HCT116 (cell line): ENCODE results near the gene SLC51A. TPM values are rescaled to one million over a fixed set of nuclear protein-coding genes. Genes with fewer than 3 reads are reported as not detected.
"Not testable (repeated sequence)": the region's sequence is repeated elsewhere in the genome, so short reads cannot be mapped to it uniquely, and the experiment has no call there.

ENCODE experiments used
- ATAC-seq: fragments of 200-7000 bp; cut with Tn5 transposase; 2 replicates; pipeline ENCODE4 v1.9.1; 2020; ENCODE audit warnings: mild to moderate bottlenecking, moderate library complexity
- BruUV-seq: library from RNA; stranded (reverse); fragments of 400-500 nt; replicated peaks from 2 replicates; lab custom pipeline; 2021; lab: Mats Ljungman, UMichigan
- CTCF ChIA-PET: fragments of 300-600 bp; sonication (Branson Sonifier 250); formaldehyde crosslinking; loops from one replicate; lab custom pipeline; 2021; ENCODE audit warnings: antibody characterized with exemption; lab: Charles Lee
- POLR2A ChIA-PET: fragments of 300-600, 350-600 bp; sonication (Branson Sonifier 250); formaldehyde crosslinking; loops from one replicate; lab custom pipeline; 2021; ENCODE audit warnings: antibody characterized with exemption; lab: Charles Lee
- RAD21 ChIA-PET, 2 experiments: fragments of 300-600 bp; sonication (Branson Sonifier 250); formaldehyde crosslinking; loops; one replicate each; lab custom pipeline; 2023; ENCODE audit warnings: low total read pairs in 2 of 2; ENCODE audit not compliant: uncharacterized antibody in 2 of 2, unreplicated experiment in 2 of 2, low non-redundant PET in 1 of 2; lab: Charles Lee
- DNase-seq: peaks from one replicate; pipeline ENCODE4 v3.0.0-alpha.2; 2010; ENCODE audit warnings: low read depth, low spot score
- H2AFZ ChIP-seq: fragments of 200-600 bp; shearing (Covaris generic), sonication (generic); 2 replicates; pipeline ENCODE4 v1.6.1; 2017; ENCODE audit warnings: low read depth, mixed run types, mixed read lengths, antibody characterized with exemption, low read length; ENCODE audit not compliant: poor library complexity, severe bottlenecking
- H3K27ac ChIP-seq: 2 replicates; pipeline ENCODE4 v1.5.1; 2012; ENCODE audit warnings: low read depth, low read length
- H3K27me3 ChIP-seq: fragments of 200-600 bp; sonication (generic); 2 replicates; pipeline ENCODE4 v1.6.1; 2016; ENCODE audit warnings: mixed run types, low read length, mixed read lengths; ENCODE audit not compliant: insufficient read depth
- H3K36me3 ChIP-seq, 2 experiments: fragments of 200-500 bp in 1 of 2; fragments of 200-600 bp in 1 of 2; sonication (Bioruptor generic) in 1 of 2; sonication (generic) in 1 of 2; 2 replicates each; pipeline versions ENCODE4 v1.5.1 to v1.6.1; 2014 to 2016; ENCODE audit warnings: low read length in 2 of 2, inconsistent platforms in 1 of 2, mixed read lengths in 1 of 2, mixed run types in 1 of 2; ENCODE audit not compliant: insufficient read depth in 2 of 2, control insufficient read depth in 1 of 2
- H3K4me1 ChIP-seq, 2 experiments: fragments of 200-600 bp in 1 of 2; sonication (generic) in 1 of 2; 2 replicates each; pipeline versions ENCODE4 v1.5.1 to v1.6.1; 2012 to 2017; ENCODE audit warnings: low read length in 2 of 2, inconsistent platforms in 1 of 2, mild to moderate bottlenecking in 1 of 2, mixed read lengths in 1 of 2, mixed run types in 1 of 2, moderate library complexity in 1 of 2; ENCODE audit not compliant: insufficient read depth in 2 of 2, control insufficient read depth in 1 of 2
- H3K4me2 ChIP-seq: fragments of 200-600 bp; sonication (generic); 2 replicates; pipeline ENCODE4 v1.6.1; 2017; ENCODE audit warnings: mixed run types, low read length, mixed read lengths
- H3K4me3 ChIP-seq, 2 experiments: fragments of 200-600 bp in 1 of 2; sonication (generic) in 1 of 2; replicated peaks in 1 of 2; 2 replicates each; pipeline ENCODE4 v1.5.1; 2011 to 2016; ENCODE audit warnings: low read length in 2 of 2, control low read depth in 1 of 2, low read depth in 1 of 2, mild to moderate bottlenecking in 1 of 2, mixed read lengths in 1 of 2, mixed run types in 1 of 2
- H3K79me2 ChIP-seq: fragments of 200-600 bp; sonication (generic); 2 replicates; pipeline ENCODE4 v1.6.1; 2017; ENCODE audit warnings: mild to moderate bottlenecking, mixed run types, low read length, moderate library complexity, mixed read lengths; ENCODE audit not compliant: insufficient read depth
- H3K9ac ChIP-seq: fragments of 200-600 bp; sonication (generic); 2 replicates; pipeline ENCODE4 v1.6.1; 2016; ENCODE audit warnings: low read length, mixed read lengths
- H3K9me2 ChIP-seq: fragments of 200-600 bp; sonication (generic), shearing (Covaris generic); 2 replicates; pipeline ENCODE4 v1.6.1; 2017; ENCODE audit warnings: mixed run types, mild to moderate bottlenecking, moderate library complexity; ENCODE audit not compliant: insufficient read depth
- H3K9me3 ChIP-seq, 2 experiments: fragments of 200-500 bp in 1 of 2; fragments of 200-600 bp in 1 of 2; sonication (Bioruptor generic) in 1 of 2; sonication (generic) in 1 of 2; 2 replicates each; pipeline ENCODE4 v1.6.1; 2014 to 2017; ENCODE audit warnings: low read length in 2 of 2, mixed read lengths in 2 of 2, inconsistent platforms in 1 of 2, low read depth in 1 of 2, mild to moderate bottlenecking in 1 of 2, mixed run types in 1 of 2, moderate library complexity in 1 of 2; ENCODE audit not compliant: control insufficient read depth in 1 of 2, insufficient read depth in 1 of 2
- H4K20me1 ChIP-seq: fragments of 200-600 bp; sonication (generic), shearing (Covaris generic); 2 replicates; pipeline ENCODE4 v1.6.1; 2017; ENCODE audit warnings: mixed run types, mild to moderate bottlenecking, moderate library complexity; ENCODE audit not compliant: insufficient read depth
- CEBPB ChIP-seq: IDR thresholded peaks from 2 replicates; pipeline ENCODE4 v1.6.1; 2012; ENCODE audit warnings: low read depth
- CTCF ChIP-seq, 3 experiments: fragments of 200-600 bp in 1 of 3; sonication (generic) in 1 of 3; IDR thresholded peaks in 2 of 3; conservative IDR thresholded peaks in 1 of 3; 2 replicates each; pipeline ENCODE4 v1.5.1; 2012 to 2017; ENCODE audit warnings: low read depth in 2 of 3, low read length in 2 of 3, antibody characterized with exemption in 1 of 3, borderline replicate concordance in 1 of 3, control low read depth in 1 of 3, mild to moderate bottlenecking in 1 of 3, mixed read lengths in 1 of 3, mixed run types in 1 of 3, moderate library complexity in 1 of 3; ENCODE audit not compliant: insufficient read depth in 1 of 3
- EZH2phosphoT487 ChIP-seq: fragments of 200-600 bp; IDR thresholded peaks from 2 replicates; pipeline ENCODE4 v1.6.1; 2018; ENCODE audit warnings: antibody characterized with exemption, borderline replicate concordance
- RAD21 ChIP-seq: IDR thresholded peaks from 2 replicates; pipeline ENCODE4 v1.6.1; 2012; ENCODE audit warnings: low read depth, mild to moderate bottlenecking
- REST ChIP-seq: IDR thresholded peaks from 2 replicates; pipeline ENCODE4 v1.6.1; 2012; ENCODE audit warnings: low read depth
- SIN3A ChIP-seq: IDR thresholded peaks from 2 replicates; pipeline ENCODE4 v1.6.1; 2012; ENCODE audit warnings: low read depth
- SRF ChIP-seq: IDR thresholded peaks from 2 replicates; pipeline ENCODE4 v1.6.1; 2012; ENCODE audit warnings: low read depth
- ZBTB33 ChIP-seq: IDR thresholded peaks from 2 replicates; pipeline ENCODE4 v1.6.1; 2011; ENCODE audit warnings: mild to moderate bottlenecking, low read length, moderate library complexity; ENCODE audit not compliant: insufficient replicate concordance; ENCODE audit errors: extremely low read depth
- ZFX ChIP-seq: fragments of 450-650 bp; IDR thresholded peaks from 2 replicates; pipeline ENCODE4 v1.6.1; 2017
- intact Hi-C: fragments of 100-400 bp; cut with micrococcal nuclease; formaldehyde crosslinking; loops from 2 replicates; pipeline ENCODE4 v1.10.0; 2022
- total RNA-seq: library from RNA; stranded (reverse); gene quantifications from one replicate; pipeline ENCODE4 v1.2.1, GENCODE V29; 2021; ENCODE audit not compliant: unreplicated experiment

The SLC51A gene
- total RNA-seq, 1 experiment from 2014 or later = not detected

GRCh38 chr3:196181127-196181546 is 35.2 kb upstream of the SLC51A start:
- Histone ChIP-seq H3K27ac (no peak overlapping the region), H3K9me3 (no peaks in the 10 kb centered on the region), H3K27me3 (no peaks in the 10 kb centered on the region), H3K9ac (no peak overlapping the region), H3K4me3 (no peak overlapping the region)
- ATAC-seq = no peak
- ChIA-PET CTCF (no interaction called here), RAD21 (no interaction called here)
- no peak for TF ChIP-seq SRF
- TF ChIP-seq RAD21 = no peak
- no peak for TF ChIP-seq CTCF (IDR thresholded peaks at IDR 0.05 in 2 of 3, conservative IDR thresholded peaks at IDR 0.05 in 1 of 3; ENCODE audit: borderline replicate concordance in 1 of 3, insufficient read depth in 1 of 3, low read depth in 2 of 3, low read length in 2 of 3)
- no peak for TF ChIP-seq SIN3A
- TF ChIP-seq ZFX = no peak
- no peak for TF ChIP-seq EZH2phosphoT487
- TF ChIP-seq ZBTB33 = no peak
- no peak for TF ChIP-seq REST
- TF ChIP-seq CEBPB = no peak
- TF ChIP-seq, all 23 proteins: peak for 0
- POLR2A ChIA-PET = no interaction called here
- Histone ChIP-seq H3K4me2 (no peak overlapping the region), H4K20me1 (no peaks in the 10 kb centered on the region), H2AFZ (no peak overlapping the region), H3K36me3 (no peaks in the 10 kb centered on the region), H3K9me2 (no peaks in the 10 kb centered on the region), H3K4me1 (peaks cover 2 to 9% of the 10 kb centered on the region in 2 experiments; a peak in 3 of 4 replicates), H3K79me2 (no peaks in the 10 kb centered on the region)
- intact Hi-C loops = no loop called here
- no TSS peak for BruUV-seq
- no peak for DNase-seq

- H3K9me2 ChIP-seq, H3K79me2 ChIP-seq, H3K4me3 ChIP-seq, H3K4me2 ChIP-seq, H3K36me3 ChIP-seq, H2AFZ ChIP-seq, DNase-seq, intact Hi-C loops, H3K9ac ChIP-seq, CTCF ChIA-PET, POLR2A ChIA-PET, H4K20me1 ChIP-seq, ATAC-seq, H3K9me3 ChIP-seq, BruUV-seq, H3K27me3 ChIP-seq, H3K4me1 ChIP-seq, H3K27ac ChIP-seq: not testable (repeated sequence)
- RAD21 ChIA-PET = interaction anchor here (0.6 to 0.7 kb wide), 2 partner anchors 150 to 1910 kb away, joined by 3 read pairs; no protein-coding TSS in a partner anchor
Measured at GRCh38 chr3:196184169-196184432, 32.2 kb upstream of the SLC51A start.
